Medulla oblongata (tissue), 1 donor: ENCODE measurements around the gene HS3ST1.
"Not testable (repeated sequence)": the region's sequence is repeated elsewhere in the genome, so short reads cannot be mapped to it uniquely, and the experiment has no call there.

ENCODE experiments used
- DNase-seq: peaks from one replicate; pipeline ENCODE4 v3.0.0-alpha.2; 2015; ENCODE audit errors: extremely low spot score

The HS3ST1 gene

DNA sequence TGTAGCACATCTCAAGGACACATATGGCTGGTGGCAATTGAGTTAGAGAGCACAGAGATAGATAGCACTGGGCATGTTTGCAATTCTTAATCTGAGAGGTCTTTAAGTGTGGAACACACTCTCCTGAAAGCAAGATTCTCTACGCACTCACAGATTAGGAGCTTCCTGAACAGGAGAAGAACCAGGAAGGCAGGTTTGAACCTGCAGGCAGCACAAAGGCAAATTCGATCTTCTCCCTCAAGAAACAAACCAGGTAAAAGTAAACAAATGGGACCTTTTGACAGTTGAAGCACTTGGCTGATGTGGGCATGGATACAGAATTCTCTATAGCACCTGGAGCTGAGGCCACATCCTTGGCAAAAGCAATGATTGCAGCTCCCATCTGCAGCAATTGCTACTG is 24.3 kb downstream of the HS3ST1 start:
- no peak for DNase-seq

DNA sequence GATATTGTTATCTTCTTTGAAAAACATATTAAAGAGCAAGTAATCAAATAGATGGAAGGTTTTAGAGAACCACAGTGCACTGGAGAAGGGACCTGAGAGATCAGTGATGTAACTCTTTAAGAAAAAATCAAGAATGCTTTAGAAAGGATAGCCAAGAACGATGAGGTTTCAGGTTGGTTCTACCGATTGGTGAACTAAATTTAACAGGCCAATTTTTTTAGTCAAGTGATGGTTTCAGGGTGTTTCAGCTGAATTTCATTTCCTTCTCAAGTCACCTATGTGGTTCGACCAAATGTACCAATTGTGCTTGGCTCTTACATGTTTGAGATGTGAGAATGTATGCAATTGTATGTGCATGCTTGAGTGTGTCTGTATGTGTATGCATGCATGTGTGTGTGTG is 26.5 kb downstream of the HS3ST1 start:
- no peak for DNase-seq

DNA sequence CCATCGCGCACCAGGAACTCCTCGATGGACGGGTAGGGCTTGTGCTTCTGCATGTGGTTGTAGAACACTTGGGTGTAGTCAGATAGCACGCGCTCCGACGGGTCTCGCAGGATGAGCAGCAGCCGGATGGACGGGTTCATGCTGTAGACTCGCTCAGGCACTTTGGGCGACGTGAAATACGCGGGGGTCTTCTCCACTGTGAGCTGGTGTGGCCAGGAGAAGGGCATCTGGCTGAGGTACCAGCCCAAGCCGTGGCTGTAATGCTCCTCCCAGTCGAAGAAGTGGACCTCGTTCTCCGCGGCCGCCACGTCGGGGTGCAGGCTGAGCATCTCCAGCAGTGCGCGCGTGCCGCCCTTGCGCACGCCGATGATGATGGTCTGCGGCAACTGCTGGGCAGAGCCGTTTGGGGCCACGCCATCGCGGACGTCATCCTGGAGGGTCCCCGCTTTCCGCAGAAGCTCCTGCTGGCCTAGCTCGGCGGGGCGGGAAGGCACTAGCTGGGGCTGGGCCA is 29.2 kb downstream of the HS3ST1 start:
- DNase-seq = no peak

DNA sequence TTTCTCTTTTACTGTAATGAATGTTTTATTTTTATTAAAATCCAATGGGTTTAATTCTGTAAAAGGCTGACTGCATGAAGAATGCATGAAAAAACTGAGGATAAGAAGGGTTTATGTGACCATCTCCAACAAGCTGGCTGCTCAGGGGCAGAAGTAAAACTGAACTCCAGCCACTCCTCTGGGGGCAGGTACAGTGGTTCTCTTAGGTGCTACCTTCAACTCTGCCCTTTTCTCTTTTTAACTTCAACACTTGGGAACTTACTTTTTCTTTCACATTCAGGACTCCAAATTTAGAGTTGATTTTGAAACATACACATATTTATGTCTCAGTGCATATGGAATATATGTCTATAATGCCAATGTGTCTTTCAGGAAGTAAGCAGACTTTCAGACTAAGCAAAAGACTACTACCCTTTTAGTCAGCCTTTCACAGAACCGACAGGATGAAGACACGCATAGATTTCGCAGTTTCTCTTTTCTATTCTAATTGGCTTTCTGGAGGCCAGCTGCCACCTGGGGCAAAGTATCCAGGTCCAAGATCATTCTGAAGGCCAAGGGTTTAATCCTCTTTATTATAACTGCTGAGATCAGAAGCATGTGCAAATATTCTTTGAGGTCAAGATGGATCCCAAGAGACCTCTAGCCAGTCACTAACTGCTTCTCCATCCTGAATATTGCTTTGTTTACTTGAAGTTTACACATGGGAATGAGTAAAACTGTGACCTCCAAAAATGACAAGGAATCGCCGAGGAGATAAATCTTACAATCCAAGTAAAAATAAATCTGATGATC is 30.7 kb downstream of the HS3ST1 start:
- no peak for DNase-seq

DNA sequence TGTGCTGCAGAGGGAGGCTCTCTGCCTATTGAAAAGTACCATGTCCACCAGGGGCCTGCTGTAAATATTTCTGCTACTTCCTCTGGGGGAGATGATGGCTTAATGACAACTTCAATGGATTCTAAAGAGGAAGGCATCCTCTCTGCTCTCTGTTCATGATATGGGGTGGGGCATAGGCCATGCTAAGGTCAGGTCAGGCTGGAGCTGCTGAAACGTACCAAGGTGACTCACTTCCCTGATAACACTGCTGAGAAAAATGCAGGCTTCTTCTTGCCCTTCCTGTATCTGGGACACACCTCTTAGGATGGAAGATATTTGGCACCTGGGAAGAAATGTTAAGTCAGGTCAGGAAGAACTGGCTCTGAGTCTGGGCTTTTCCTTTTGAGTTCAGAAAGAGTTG is 31.5 kb downstream of the HS3ST1 start:
- no peak for DNase-seq

DNA sequence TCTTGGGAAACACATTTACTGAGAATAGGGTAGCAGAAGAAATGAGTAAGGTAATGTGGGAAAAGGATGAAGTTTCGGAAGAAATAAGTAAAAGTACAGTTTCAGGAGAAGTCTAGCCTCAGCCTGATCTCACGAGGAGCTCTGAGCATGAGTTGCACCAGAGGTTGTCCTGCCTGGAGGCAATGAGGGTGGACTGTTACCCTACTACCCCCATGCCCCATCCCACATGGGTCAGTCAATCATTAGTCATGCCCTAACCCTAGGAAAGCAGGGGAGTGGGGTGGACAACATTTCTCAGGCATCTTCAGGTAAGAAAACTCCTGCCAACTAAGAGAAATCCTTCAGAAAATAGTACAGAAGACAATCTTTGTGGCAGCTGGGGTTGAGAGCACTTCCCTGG is 35.1 kb downstream of the HS3ST1 start:
- no peak for DNase-seq

DNA sequence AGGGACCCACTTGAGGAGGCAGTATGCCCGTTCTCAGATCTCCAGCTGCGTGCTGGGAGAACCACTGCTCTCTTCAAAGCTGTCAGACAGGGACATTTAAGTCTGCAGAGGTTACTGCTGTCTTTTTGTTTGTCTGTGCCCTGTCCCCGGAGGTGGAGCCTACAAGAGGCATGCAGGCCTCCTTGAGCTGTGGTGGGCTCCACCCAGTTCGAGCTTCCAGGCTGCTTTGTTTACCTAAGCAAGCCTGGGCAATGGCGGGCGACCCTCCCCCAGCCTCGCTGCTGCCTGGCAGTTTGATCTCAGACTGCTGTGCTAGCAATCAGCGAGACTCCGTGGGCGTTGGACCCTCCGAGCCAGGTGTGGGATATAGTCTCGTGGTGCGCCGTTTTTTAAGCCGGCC is 44.6 kb downstream of the HS3ST1 start:
- not testable (repeated sequence) for DNase-seq

DNA sequence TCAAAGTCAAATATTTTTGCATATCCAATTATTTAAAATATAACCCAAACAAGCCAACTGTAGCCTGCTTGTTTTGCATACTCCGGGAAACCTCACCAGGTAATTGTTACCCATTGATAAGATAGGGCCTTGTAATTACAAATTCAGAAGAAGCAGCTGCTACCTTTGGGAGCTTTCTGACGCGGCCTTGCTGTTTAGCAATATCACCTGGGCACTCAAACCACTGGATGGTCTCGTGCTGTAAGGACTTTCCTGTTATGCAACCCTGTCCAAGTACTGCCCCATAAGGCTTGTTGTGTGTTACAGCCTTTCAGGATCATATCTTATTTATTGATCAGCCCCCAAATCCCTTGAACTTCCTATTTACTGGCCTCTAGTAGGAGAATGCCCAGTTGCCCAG is 52.1 kb downstream of the HS3ST1 start:
- no peak for DNase-seq

DNA sequence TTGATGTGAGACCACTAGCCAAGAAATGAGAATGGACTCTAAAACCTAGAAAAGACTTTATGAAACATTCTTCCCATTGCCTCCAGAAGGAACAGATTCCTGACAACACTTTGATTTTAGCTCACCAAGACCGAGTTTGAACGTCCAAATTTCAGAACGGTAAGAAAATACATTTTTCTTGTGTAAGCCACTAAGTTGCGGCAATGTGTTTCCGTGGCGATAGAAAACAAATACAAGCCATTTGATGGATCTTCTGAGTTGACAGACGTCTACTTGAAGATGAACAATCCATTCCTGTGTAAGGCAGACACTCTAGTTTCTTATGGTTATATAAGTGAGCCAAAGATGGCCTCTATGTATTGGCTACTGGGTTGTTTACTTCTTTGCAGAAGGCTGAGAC is 52.5 kb downstream of the HS3ST1 start:
- DNase-seq = no peak

DNA sequence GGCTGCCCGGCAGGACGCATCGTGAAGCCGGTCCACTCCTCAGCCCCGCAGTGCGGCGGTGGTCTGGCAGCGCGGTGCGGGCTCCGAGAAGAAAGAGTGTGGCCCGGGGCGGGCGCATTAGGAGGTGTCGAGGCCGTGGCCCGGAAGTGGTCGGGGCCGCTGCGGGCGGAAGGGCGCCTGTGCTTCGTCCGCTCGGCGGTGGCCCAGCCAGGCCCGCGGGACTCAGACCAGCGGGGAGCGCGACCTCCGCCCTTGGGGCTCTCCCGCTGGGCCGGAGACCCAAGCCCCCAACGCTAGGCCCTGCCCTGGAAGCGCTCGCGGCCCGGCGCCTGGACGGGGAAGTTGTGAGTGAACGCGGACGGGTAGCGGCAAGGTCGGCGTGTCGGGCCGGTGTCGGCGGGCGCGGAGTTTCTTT is 60.0 kb downstream of the HS3ST1 start:
- no peak for DNase-seq

DNA sequence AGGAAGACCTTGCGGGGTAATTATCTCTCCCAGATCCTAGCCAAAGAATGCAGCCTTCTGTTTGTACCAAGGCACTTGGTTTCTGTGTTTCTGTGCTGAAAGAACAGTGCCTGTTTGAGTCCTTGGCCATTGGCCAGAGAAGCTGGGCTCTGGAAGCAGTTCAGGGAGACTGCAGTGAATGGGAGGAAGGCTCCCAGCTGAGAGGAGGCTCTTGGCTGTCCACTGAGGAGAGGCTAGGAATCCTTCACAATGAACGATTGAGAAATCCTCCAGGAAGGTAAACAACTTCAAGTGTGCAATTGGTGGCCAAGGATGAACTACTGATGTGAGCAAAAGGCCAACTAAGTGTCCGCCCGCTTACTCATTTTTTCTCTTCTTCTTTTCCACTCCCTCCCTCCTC is 61.3 kb downstream of the HS3ST1 start:
- DNase-seq = peak; percentile 92

DNA sequence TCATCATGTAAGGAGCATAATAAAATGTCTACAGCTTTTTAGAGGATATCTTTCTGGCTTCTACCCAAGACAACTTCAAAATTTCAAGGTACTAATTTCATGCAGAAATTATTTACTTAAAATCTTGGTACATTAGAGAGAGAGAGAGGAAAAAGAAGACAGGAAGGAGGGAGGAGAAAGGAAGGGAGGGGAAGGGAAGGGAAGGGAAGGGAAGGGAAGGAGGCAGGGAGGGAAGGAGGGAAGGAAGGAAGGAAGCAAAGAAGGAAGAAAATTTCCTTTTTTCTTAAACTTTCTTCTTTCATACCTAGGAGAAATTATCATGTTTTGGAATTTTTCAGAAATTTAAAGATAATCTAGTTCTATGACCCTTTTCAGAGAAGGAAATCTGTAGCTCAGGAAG is 61.8 kb downstream of the HS3ST1 start:
- DNase-seq = no peak

DNA sequence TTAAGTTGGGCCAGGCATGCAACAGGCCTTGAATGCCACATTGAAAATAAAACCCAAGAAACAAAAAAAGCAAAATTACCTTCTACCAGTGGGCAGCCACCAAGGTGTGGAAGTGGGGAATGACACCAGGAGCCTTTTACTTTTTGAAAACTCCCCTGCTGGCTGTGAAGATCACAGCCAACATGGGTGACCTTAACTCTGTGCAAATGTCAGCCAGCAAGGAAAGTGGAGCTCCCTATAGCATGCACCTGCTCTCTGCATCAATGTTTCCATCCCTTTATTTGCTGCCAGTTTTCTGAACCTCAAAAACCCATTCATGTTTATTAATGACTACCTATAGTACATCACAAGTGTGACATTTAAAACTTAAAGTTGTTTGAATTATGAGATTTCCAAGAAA is 63.7 kb downstream of the HS3ST1 start:
- no peak for DNase-seq

DNA sequence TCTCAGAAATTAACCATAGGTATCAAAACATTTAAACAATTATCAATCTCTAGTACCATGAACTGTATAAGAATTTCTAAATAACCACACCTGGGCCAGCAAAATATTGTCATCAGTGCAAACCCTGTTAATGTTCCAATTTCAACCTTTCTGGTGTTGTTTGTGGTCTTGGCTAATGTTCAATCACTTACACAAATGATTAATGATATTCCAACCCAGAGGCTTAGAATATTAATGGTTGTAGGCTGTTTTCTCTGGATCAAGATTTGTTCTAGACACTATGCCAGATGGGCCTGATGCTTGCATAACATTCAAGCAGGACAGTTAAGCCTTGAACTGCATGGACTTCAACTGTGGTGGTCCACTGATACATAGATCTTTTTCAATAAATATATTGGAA is 69.1 kb downstream of the HS3ST1 start:
- no peak for DNase-seq

DNA sequence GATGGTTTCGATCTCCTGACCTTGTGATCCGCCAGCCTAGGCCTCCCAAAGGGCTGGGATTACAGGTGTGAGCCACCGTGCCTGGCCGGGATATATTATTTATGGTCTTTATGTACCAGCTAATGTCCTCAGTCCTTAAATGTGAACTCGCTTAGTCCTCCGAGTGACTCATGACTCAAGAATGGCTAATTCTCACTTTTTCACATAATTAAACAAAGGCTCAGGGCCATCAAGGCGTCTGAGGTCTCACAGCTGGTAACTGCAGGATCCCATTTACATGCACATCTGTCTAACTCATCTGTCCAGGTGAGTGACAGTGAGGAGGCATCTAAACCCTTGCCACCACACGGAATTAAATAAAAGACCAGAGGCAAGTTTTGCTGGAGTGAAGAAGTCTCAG is 73.5 kb downstream of the HS3ST1 start:
- no peak for DNase-seq

DNA sequence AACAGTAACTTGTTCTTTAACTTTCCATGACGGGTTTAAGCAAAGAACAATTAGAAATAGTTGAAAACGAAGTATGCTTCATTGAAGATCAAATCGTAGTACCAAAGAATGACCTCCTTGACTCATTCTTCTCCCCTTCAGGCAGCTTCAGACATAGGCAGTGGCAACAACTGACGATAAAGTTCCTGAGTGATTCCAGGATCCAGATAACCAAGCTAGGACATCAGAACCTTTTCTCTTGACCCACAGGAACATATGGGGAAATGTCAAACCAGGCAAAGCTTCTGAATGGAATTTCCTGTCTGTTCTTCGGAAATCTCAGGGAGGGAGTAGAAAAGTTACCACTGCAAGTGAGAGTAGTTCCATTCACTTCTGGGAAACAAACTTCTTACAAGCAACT is 74.2 kb downstream of the HS3ST1 start:
- DNase-seq = no peak

DNA sequence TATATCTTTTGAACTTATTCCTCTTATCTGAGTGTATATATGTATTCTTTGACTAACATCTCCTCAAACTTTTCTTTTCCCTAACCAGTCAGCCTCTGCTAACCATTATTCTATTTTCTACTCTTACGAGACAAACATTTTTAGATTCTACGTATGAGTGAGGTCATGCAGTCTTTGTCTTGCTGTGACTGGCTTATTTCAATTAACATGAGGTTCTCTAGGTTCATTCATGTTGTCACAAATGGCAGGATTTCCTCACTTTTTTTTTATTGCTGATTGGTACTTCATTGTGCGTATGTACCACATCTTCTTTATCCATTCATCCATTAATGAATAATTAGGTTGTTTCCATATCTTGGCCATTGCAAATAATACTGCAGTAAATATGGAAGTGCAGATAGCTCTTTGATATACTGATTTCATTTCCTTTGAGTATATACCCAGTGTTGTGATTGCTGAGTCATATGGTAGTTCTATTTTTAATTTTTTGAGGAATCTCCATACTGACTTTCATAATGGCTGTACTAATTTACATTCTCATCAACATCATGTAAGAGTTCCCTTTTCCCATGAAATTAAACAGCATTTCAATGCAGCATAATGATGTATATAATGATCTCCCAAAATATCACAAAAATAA is 80.1 kb downstream of the HS3ST1 start:
- DNase-seq = no peak

DNA sequence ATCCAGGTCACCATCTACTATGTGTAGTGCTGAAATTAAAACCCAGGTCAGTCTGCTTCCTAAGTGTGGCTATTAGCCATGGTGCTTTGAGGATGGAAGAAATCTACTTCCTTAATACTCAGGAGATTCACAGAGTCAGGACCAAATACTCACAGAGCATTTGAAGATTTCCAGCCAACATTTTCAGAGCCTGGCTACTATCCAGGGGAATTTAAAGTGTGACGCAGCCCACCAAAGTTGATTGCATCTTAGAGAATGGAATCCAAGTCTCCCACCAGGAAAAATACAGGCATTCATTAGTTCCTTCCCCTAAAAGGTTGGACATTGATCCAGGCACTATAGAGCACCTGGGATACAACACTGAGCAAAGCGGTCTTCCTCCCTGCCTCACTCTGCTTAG is 83.8 kb downstream of the HS3ST1 start:
- no peak for DNase-seq

DNA sequence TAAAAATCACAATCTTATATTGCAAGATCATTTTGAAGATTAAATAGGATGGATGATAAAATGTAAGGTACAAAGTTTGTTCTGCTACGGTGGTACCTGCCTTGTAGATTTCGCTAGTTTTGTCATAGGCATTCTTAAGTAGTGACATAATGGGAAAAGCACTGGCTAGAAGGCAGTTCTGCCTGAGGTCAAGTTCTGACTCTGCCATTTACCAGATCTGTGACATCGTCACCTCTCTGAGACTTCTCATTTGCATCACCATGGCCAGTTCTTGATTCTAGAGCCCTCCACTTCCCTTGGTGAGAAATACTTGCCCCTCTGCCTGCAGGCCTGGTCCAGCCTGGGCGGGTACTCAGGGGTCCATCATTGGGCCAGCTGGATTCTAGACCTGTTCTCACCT is 85.2 kb downstream of the HS3ST1 start:
- no peak for DNase-seq
